ENCODE data around the gene SPAG7. TPM values are rescaled to one million over a fixed set of nuclear protein-coding genes. Genes with fewer than 3 reads are reported as not detected.

The SPAG7 gene
- total and polyA plus RNA-seq, 4 donors, result 18.6 to 66.3 (median 26.0) TPM

DNA sequence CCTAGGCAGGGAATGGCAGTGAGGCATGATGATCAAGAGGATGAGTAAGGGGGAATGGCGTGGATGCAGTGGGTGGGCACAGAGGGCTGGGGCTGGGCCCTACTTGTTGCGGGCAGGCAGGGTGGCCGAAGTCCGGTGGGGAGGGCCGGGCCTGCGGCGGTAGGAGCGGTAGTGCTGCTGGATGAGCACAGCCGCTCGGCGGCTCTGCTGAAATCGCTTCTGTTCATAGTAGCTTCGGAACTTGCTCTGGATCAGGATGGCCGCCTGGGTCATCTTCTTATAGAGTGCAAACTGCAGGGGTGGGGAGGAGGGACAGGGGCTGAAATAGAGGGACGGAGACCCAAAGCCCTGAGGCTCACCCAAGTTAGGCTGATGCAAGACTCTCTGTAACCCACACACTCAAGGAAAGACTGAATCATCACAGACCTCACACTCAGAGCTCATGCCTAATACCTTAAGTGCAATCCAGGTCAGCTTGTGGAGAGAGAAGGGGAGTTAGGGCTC, 1.5 kb upstream of the SPAG7 start:
- TF ChIP-seq FOXA1 (IDR thresholded peaks at IDR 0.05) (no peak), JUND (IDR thresholded peaks at IDR 0.05) (peak; percentile 30 to 32)
- Histone ChIP-seq H3K9me3 (ENCODE audit: control insufficient read depth in 4 of 4, low read length in 3 of 4) (no peaks in the 10 kb centered on the region), H3K4me3 (ENCODE audit: low read depth in 1 of 3, low read length in 3 of 3) (peak overlapping the region; percentile 41 to 73 (median 71)), H3K4me1 (ENCODE audit: control insufficient read depth in 4 of 4, insufficient read depth in 4 of 4, low read length in 3 of 4) (peaks cover 7 to 52% (median 33%) of the 10 kb centered on the region in 4 donors), H3K36me3 (ENCODE audit: control insufficient read depth in 4 of 4, insufficient read depth in 3 of 4, low read depth in 1 of 4, low read length in 3 of 4) (peaks cover 3 to 6% (median 4%) of the 10 kb centered on the region in 4 donors), H3K9ac (ENCODE audit: low read depth in 1 of 2, low read length in 2 of 2) (peak overlapping the region in 1 of 2 donors; percentile 84), H3K27me3 (ENCODE audit: control insufficient read depth in 4 of 4, insufficient read depth in 4 of 4, low read length in 3 of 4) (no peaks in the 10 kb centered on the region), H3K27ac (ENCODE audit: low read depth in 1 of 2, low read length in 2 of 2) (peak overlapping the region; percentile 97 to 99)
- no peak for DNase-seq (ENCODE audit: low spot score)
- WGBS, result 35% methylated on average over 15 of the region's 15 CpGs

DNA sequence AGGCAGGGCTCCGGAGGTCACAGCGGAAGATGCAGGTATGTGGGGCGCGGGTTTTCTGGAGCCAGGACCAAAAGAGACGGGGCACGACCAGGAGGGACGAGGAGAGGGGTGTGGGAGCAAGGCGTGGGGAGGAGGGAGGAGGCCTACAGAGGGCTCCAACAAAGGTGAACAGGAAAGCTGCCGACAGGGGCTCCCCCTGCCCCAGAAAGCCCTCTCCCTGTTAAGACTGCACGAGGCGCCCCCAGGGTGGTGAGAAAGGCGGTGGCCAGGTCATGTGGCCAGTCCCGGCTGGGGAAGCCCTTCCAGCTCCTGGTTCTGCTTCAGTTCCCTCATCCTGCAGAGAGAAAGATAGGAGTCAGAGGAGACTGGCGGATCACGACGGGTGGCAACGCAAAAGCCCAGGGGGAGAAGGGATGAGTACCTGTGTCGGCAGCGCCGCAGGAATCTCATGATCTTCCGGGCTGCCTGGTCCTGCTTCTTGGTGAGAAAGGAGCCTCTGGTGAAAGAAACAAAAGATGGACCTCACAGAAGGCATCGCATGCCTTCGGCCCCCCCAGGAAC, 949 bp upstream of the SPAG7 start:
- H3K9ac ChIP-seq (ENCODE audit: low read depth in 1 of 2, low read length in 2 of 2), result peak overlapping the region; percentile 36 to 84
- TF ChIP-seq EGR1 (IDR thresholded peaks at IDR 0.05; ENCODE audit: low read depth in 2 of 2), result no peak
- no peak for TF ChIP-seq GABPA (IDR thresholded peaks at IDR 0.05 in 1 of 2, conservative IDR thresholded peaks at IDR 0.05 in 1 of 2)
- no peak for TF ChIP-seq SP1 (IDR thresholded peaks at IDR 0.05)
- no peak for TF ChIP-seq JUND (IDR thresholded peaks at IDR 0.05)
- TF ChIP-seq FOXA1 (IDR thresholded peaks at IDR 0.05), result no peak
- TF ChIP-seq, protein P1, sequence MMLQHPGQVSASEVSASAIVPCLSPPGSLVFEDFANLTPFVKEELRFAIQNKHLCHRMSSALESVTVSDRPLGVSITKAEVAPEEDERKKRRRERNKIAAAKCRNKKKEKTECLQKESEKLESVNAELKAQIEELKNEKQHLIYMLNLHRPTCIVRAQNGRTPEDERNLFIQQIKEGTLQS (IDR thresholded peaks at IDR 0.05), result no peak
- TF ChIP-seq, protein P2, sequence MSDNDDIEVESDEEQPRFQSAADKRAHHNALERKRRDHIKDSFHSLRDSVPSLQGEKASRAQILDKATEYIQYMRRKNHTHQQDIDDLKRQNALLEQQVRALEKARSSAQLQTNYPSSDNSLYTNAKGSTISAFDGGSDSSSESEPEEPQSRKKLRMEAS (IDR thresholded peaks at IDR 0.05), result no peak
- no peak for TF ChIP-seq YY1 (IDR thresholded peaks at IDR 0.05)
- TF ChIP-seq, protein P3, sequence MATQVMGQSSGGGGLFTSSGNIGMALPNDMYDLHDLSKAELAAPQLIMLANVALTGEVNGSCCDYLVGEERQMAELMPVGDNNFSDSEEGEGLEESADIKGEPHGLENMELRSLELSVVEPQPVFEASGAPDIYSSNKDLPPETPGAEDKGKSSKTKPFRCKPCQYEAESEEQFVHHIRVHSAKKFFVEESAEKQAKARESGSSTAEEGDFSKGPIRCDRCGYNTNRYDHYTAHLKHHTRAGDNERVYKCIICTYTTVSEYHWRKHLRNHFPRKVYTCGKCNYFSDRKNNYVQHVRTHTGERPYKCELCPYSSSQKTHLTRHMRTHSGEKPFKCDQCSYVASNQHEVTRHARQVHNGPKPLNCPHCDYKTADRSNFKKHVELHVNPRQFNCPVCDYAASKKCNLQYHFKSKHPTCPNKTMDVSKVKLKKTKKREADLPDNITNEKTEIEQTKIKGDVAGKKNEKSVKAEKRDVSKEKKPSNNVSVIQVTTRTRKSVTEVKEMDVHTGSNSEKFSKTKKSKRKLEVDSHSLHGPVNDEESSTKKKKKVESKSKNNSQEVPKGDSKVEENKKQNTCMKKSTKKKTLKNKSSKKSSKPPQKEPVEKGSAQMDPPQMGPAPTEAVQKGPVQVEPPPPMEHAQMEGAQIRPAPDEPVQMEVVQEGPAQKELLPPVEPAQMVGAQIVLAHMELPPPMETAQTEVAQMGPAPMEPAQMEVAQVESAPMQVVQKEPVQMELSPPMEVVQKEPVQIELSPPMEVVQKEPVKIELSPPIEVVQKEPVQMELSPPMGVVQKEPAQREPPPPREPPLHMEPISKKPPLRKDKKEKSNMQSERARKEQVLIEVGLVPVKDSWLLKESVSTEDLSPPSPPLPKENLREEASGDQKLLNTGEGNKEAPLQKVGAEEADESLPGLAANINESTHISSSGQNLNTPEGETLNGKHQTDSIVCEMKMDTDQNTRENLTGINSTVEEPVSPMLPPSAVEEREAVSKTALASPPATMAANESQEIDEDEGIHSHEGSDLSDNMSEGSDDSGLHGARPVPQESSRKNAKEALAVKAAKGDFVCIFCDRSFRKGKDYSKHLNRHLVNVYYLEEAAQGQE (IDR thresholded peaks at IDR 0.05), result no peak
- TF ChIP-seq, protein P4, sequence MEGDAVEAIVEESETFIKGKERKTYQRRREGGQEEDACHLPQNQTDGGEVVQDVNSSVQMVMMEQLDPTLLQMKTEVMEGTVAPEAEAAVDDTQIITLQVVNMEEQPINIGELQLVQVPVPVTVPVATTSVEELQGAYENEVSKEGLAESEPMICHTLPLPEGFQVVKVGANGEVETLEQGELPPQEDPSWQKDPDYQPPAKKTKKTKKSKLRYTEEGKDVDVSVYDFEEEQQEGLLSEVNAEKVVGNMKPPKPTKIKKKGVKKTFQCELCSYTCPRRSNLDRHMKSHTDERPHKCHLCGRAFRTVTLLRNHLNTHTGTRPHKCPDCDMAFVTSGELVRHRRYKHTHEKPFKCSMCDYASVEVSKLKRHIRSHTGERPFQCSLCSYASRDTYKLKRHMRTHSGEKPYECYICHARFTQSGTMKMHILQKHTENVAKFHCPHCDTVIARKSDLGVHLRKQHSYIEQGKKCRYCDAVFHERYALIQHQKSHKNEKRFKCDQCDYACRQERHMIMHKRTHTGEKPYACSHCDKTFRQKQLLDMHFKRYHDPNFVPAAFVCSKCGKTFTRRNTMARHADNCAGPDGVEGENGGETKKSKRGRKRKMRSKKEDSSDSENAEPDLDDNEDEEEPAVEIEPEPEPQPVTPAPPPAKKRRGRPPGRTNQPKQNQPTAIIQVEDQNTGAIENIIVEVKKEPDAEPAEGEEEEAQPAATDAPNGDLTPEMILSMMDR (IDR thresholded peaks at IDR 0.05; ENCODE audit: low read depth, low read length, missing input control), result no peak
- TF ChIP-seq HNF4G (IDR thresholded peaks at IDR 0.05), result no peak
- no peak for TF ChIP-seq NR2F2 (IDR thresholded peaks at IDR 0.05)
- TF ChIP-seq RAD21 (IDR thresholded peaks at IDR 0.05), result no peak
- TF ChIP-seq, protein P5, sequence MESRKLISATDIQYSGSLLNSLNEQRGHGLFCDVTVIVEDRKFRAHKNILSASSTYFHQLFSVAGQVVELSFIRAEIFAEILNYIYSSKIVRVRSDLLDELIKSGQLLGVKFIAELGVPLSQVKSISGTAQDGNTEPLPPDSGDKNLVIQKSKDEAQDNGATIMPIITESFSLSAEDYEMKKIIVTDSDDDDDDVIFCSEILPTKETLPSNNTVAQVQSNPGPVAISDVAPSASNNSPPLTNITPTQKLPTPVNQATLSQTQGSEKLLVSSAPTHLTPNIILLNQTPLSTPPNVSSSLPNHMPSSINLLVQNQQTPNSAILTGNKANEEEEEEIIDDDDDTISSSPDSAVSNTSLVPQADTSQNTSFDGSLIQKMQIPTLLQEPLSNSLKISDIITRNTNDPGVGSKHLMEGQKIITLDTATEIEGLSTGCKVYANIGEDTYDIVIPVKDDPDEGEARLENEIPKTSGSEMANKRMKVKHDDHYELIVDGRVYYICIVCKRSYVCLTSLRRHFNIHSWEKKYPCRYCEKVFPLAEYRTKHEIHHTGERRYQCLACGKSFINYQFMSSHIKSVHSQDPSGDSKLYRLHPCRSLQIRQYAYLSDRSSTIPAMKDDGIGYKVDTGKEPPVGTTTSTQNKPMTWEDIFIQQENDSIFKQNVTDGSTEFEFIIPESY (IDR thresholded peaks at IDR 0.05), result no peak
- no peak for TF ChIP-seq RXRA (IDR thresholded peaks at IDR 0.05)
- no peak for TF ChIP-seq FOXA2 (IDR thresholded peaks at IDR 0.05)
- H3K4me3 ChIP-seq (ENCODE audit: low read depth in 1 of 3, low read length in 3 of 3), result peak overlapping the region; percentile 41 to 73 (median 71)
- H3K9me3 ChIP-seq (ENCODE audit: control insufficient read depth in 4 of 4, low read length in 3 of 4), result no peaks in the 10 kb centered on the region
- no peak for DNase-seq (ENCODE audit: low spot score)
- peaks cover 7 to 52% (median 32%) of the 10 kb centered on the region in 4 donors for H3K4me1 ChIP-seq (ENCODE audit: control insufficient read depth in 4 of 4, insufficient read depth in 4 of 4, low read length in 3 of 4)
- 16% methylated on average over 23 of the region's 23 CpGs for WGBS
- H3K27ac ChIP-seq (ENCODE audit: low read depth in 1 of 2, low read length in 2 of 2), result peak overlapping the region; percentile 97 to 99
- peaks cover 0 to 6% (median 4%) of the 10 kb centered on the region in 4 donors for H3K36me3 ChIP-seq (ENCODE audit: control insufficient read depth in 4 of 4, insufficient read depth in 3 of 4, low read depth in 1 of 4, low read length in 3 of 4)
- H3K27me3 ChIP-seq (ENCODE audit: control insufficient read depth in 4 of 4, insufficient read depth in 4 of 4, low read length in 3 of 4), result no peaks in the 10 kb centered on the region
